Uterus (tissue), 4 donors: Measurements from ENCODE around the gene EFNA3. TPM values are rescaled to one million over a fixed set of nuclear protein-coding genes. Genes with fewer than 3 reads are reported as not detected.
A peak's percentile ranks its signal among the peaks of the same experiment; 100 is the strongest.

Source experiments
- DNase-seq, 2 donors: peaks; one replicate each; pipeline ENCODE4 v3.0.0-alpha.2; 2019 to 2020
- H3K27ac ChIP-seq, 2 donors: fragments of 200-600 bp; sonication (generic); 1 replicate in 1 of 2; 2 replicates in 1 of 2; pipeline ENCODE4 v1.5.1; 2016 to 2018
- H3K27me3 ChIP-seq, 2 donors: fragments of 200-600 bp; sonication (generic); one replicate each; pipeline ENCODE4 v1.5.1; 2018 to 2019; ENCODE audit warnings: control low read depth in 1 of 2
- H3K36me3 ChIP-seq, 2 donors: fragments of 200-600 bp; sonication (generic); one replicate each; pipeline ENCODE4 v1.5.1; 2019; ENCODE audit warnings: control low read depth in 1 of 2
- H3K4me1 ChIP-seq, 2 donors: fragments of 200-600 bp; sonication (generic); one replicate each; pipeline ENCODE4 v1.5.1; 2018 to 2019; ENCODE audit warnings: control low read depth in 1 of 2
- H3K4me3 ChIP-seq, 2 donors: fragments of 200-600 bp; sonication (generic); 1 replicate in 1 of 2; 2 replicates in 1 of 2; pipeline ENCODE4 v1.5.1; 2018 to 2019; ENCODE audit warnings: mild to moderate bottlenecking in 1 of 2
- H3K9me3 ChIP-seq, 2 donors: fragments of 200-600 bp; sonication (generic); one replicate each; pipeline ENCODE4 v1.5.1; 2019; ENCODE audit warnings: control low read depth in 1 of 2
- CTCF ChIP-seq, 4 experiments: fragments of 200-600 bp in 2 of 4; fragments of 450-650 bp in 2 of 4; sonication (generic) in 2 of 4; IDR thresholded peaks; one replicate each; pipeline ENCODE4 v1.5.1; 2016 to 2019; ENCODE audit warnings: antibody characterized with exemption in 4 of 4, mild to moderate bottlenecking in 2 of 4, moderate library complexity in 1 of 4
- POLR2A ChIP-seq, 2 donors: fragments of 450-650 bp; IDR thresholded peaks; one replicate each; pipeline ENCODE4 v1.6.1; 2016; ENCODE audit warnings: antibody characterized with exemption in 2 of 2, mild to moderate bottlenecking in 1 of 2, moderate library complexity in 1 of 2
- intact Hi-C: fragments of 100-400 bp; cut with DNase I; formaldehyde crosslinking; loops from one replicate; pipeline ENCODE4 v1.15.1; 2023; ENCODE audit warnings: low total_unique reads
- total RNA-seq, 4 donors: library from RNA; depleted of rRNA in 3 of 4; stranded (reverse); fragments of >200 nt in 3 of 4; gene quantifications; one replicate each; pipeline versions ENCODE4 v1.1.0 to v1.2.4, GENCODE V29; 2014 to 2023
- donor health status: DM: yes; HTN: yes; CAD: no.

Gene EFNA3
- total RNA-seq, 4 donors from 2014 or later = 3.2 to 7.6 (median 3.3) TPM; not detected in 1

- intact Hi-C loops = no loop called here
- Histone ChIP-seq H3K27me3 (no peaks in the 10 kb centered on the region), H3K27ac (peak overlapping the region; percentile 52 to 74), H3K9me3 (no peaks in the 10 kb centered on the region), H3K4me3 (peak overlapping the region; percentile 62), H3K36me3 (no peaks in the 10 kb centered on the region), H3K4me1 (peaks cover 0 to 23% of the 10 kb centered on the region in 2 donors)
- TF ChIP-seq POLR2A (IDR thresholded peaks at IDR 0.05) = no peak
- TF ChIP-seq CTCF (IDR thresholded peaks at IDR 0.05) = no peak
- peak in 1 of 2 donors; percentile 28 for DNase-seq
Measured at GRCh38 chr1:155126556-155127104, 48.0 kb downstream of the EFNA3 start.

- TF ChIP-seq CTCF (IDR thresholded peaks at IDR 0.05) (no peak), POLR2A (IDR thresholded peaks at IDR 0.05) (peak in 1 of 2 donors; percentile 77)
- Histone ChIP-seq H3K27ac (peak within 1 kb of the TSS; percentile 74 to 83), H3K4me1 (peaks cover 0 to 23% of the 10 kb centered on the region in 2 donors), H3K36me3 (no peaks in the 10 kb centered on the region), H3K27me3 (no peaks in the 10 kb centered on the region), H3K9me3 (no peaks in the 10 kb centered on the region), H3K4me3 (peak within 1 kb of the TSS; percentile 62)
- intact Hi-C loops = no loop called here
- DNase-seq = peak; percentile 54 to 61
Measured at GRCh38 chr1:155127105-155127966, 48.7 kb downstream of the EFNA3 start, which contains the start of gene EFNA1. EFNA1 (plus strand) TSS chr1:155127876; CDS start chr1:155127978, 102 bp downstream.

- DNase-seq = no peak
- intact Hi-C loops = no loop called here
- H3K9me3 ChIP-seq = no peaks in the 10 kb centered on the region
- H3K36me3 ChIP-seq = no peaks in the 10 kb centered on the region
- H3K27ac ChIP-seq = peak overlapping the region; percentile 74 to 83
- H3K4me3 ChIP-seq = peak overlapping the region; percentile 62
- no peak for TF ChIP-seq POLR2A (IDR thresholded peaks at IDR 0.05)
- no peak for TF ChIP-seq CTCF (IDR thresholded peaks at IDR 0.05)
- no peaks in the 10 kb centered on the region for H3K27me3 ChIP-seq
- H3K4me1 ChIP-seq = peaks cover 0 to 23% of the 10 kb centered on the region in 2 donors
Measured at GRCh38 chr1:155127967-155128754, 49.5 kb downstream of the EFNA3 start.

DNA sequence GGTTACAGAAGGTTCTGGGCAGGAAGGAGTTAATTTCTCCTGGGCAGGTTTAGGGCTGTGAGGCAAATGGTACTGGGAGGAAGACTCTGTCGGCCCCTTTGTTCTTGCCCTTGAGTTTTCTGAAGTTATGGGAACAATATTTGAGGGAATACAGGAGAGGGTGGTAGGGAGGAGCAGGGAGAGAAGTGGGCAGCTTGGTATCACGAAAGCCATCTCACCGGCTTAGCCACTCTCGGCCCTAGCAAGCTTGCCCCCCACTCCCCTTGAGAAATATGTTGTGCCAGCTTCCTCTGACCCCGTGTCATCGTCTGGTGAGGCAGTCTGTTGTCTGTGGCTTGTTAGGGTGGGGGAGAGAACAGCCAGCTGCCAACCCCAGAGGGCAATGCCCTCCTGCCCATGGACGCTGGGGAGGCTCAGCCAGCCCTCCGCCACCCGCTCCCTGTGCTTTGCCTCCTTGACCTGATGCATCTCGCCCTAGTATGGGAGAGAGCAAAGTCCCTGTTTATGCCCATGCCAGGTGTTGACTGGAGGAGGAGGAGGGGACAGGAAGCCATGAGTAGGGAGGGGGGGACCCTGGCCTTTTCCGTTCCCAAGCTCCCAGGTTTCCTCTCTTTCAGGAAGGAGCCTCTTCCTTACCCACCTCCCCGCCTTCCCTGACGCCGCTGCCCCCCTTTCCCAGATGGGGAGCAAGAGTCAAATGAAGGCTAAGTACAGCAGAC lies 50.3 kb downstream of the EFNA3 start:
- H3K9me3 ChIP-seq = no peaks in the 10 kb centered on the region
- peak overlapping the region; percentile 74 to 83 for H3K27ac ChIP-seq
- DNase-seq = peak in 1 of 2 donors; percentile 52
- TF ChIP-seq POLR2A (IDR thresholded peaks at IDR 0.05) (peak in 1 of 2 donors; percentile 10), CTCF (IDR thresholded peaks at IDR 0.05) (no peak)
- intact Hi-C loops = no loop called here
- H3K27me3 ChIP-seq = no peaks in the 10 kb centered on the region
- peak overlapping the region; percentile 62 for H3K4me3 ChIP-seq
- H3K4me1 ChIP-seq = peaks cover 0 to 23% of the 10 kb centered on the region in 2 donors
- no peaks in the 10 kb centered on the region for H3K36me3 ChIP-seq
